ENCODE measurements around the gene ZNF470.

The ZNF470 gene

GRCh38 chr19:56554272-56554869 is 12.9 kb upstream of the ZNF470 start:
- TF ChIP-seq CTCF (IDR thresholded peaks at IDR 0.05; ENCODE audit: low read depth, low read length), result no peak
- DNase-seq (ENCODE audit: extremely low read depth, low read depth), result no peak

- no peak for TF ChIP-seq CTCF (IDR thresholded peaks at IDR 0.05; ENCODE audit: low read depth, low read length)
- no peak for DNase-seq (ENCODE audit: extremely low read depth, low read depth)
These were observed 4.5 kb upstream of the ZNF470 start for GRCh38 chr19:56562766-56563165.

GRCh38 chr19:56566904-56567273 is 379 bp upstream of the ZNF470 start:
- TF ChIP-seq CTCF (IDR thresholded peaks at IDR 0.05; ENCODE audit: low read depth, low read length), result no peak
- DNase-seq (ENCODE audit: extremely low read depth, low read depth), result no peak

GRCh38 chr19:56572589-56572988 is 5.3 kb downstream of the ZNF470 start:
- DNase-seq (ENCODE audit: extremely low read depth, low read depth), result no peak
- no peak for TF ChIP-seq CTCF (IDR thresholded peaks at IDR 0.05; ENCODE audit: low read depth, low read length)

GRCh38 chr19:56573914-56574313 is 6.6 kb downstream of the ZNF470 start:
- no peak for DNase-seq (ENCODE audit: extremely low read depth, low read depth)
- no peak for TF ChIP-seq CTCF (IDR thresholded peaks at IDR 0.05; ENCODE audit: low read depth, low read length)

GRCh38 chr19:56577719-56578602 is 10.7 kb downstream of the ZNF470 start:
- no peak for DNase-seq (ENCODE audit: extremely low read depth, low read depth)
- TF ChIP-seq CTCF (IDR thresholded peaks at IDR 0.05; ENCODE audit: low read depth, low read length), result no peak

- TF ChIP-seq CTCF (IDR thresholded peaks at IDR 0.05; ENCODE audit: low read depth, low read length), result no peak
- DNase-seq (ENCODE audit: extremely low read depth, low read depth), result no peak
These were observed 27.1 kb downstream of the ZNF470 start for GRCh38 chr19:56594446-56594782.
